Immature natural killer cell (primary cell): Measurements from ENCODE around the gene PDE4D. TPM values are rescaled to one million over a fixed set of nuclear protein-coding genes. Genes with fewer than 3 reads are reported as not detected.
"Not testable (repeated sequence)": the region's sequence is repeated elsewhere in the genome, so short reads cannot be mapped to it uniquely, and the experiment has no call there.

Experiments
- DNase-seq, 3 donors: peaks; one replicate each; pipeline ENCODE4 v3.0.0; 2022; ENCODE audit warnings: mixed read lengths in 1 of 3
- H3K27ac Mint-ChIP-seq, 6 donors: one replicate each; pipeline ENCODE4 v1.8.0; 2020; ENCODE audit warnings: mixed read lengths in 6 of 6, mild to moderate bottlenecking in 5 of 6, inconsistent platforms in 4 of 6, moderate library complexity in 3 of 6
- H3K27me3 Mint-ChIP-seq, 3 donors: one replicate each; pipeline ENCODE4 v1.8.0; 2020 to 2021; ENCODE audit warnings: low read depth in 3 of 3, mild to moderate bottlenecking in 3 of 3, mixed read lengths in 3 of 3, moderate library complexity in 3 of 3, inconsistent platforms in 1 of 3
- H3K36me3 Mint-ChIP-seq, 3 donors: one replicate each; pipeline ENCODE4 v1.8.0; 2020; ENCODE audit warnings: mixed read lengths in 3 of 3, inconsistent platforms in 2 of 3, mild to moderate bottlenecking in 2 of 3
- H3K4me1 Mint-ChIP-seq, 2 donors: one replicate each; pipeline ENCODE4 v1.8.0; 2020; ENCODE audit warnings: inconsistent platforms in 2 of 2, mild to moderate bottlenecking in 2 of 2, mixed read lengths in 2 of 2, moderate library complexity in 1 of 2
- H3K4me3 Mint-ChIP-seq, 5 donors: one replicate each; pipeline ENCODE4 v1.8.0; 2020; ENCODE audit warnings: mild to moderate bottlenecking in 5 of 5, mixed read lengths in 5 of 5, inconsistent platforms in 3 of 5, moderate library complexity in 3 of 5
- H3K9me3 Mint-ChIP-seq, 6 donors: one replicate each; pipeline ENCODE4 v1.8.0; 2020; ENCODE audit warnings: mild to moderate bottlenecking in 6 of 6, mixed read lengths in 6 of 6, inconsistent platforms in 4 of 6, moderate library complexity in 3 of 6
- polyA plus RNA-seq, 3 donors: library from polyadenylated mRNA; unstranded; fragments of 300-500 nt; fragmentation: Illumina TruSeq; gene quantifications; one replicate each; pipeline ENCODE4 v1.2.3, GENCODE V29; 2021

Gene PDE4D
- polyA plus RNA-seq, 3 donors from 2014 or later = 10.7 to 15.4 (median 12.6) TPM

GRCh38 chr5:59615272-59615671 is 278.3 kb downstream of the PDE4D start:
- no peaks in the 10 kb centered on the region for H3K36me3 Mint-ChIP-seq
- no peak overlapping the region for H3K4me3 Mint-ChIP-seq
- no peak for DNase-seq
- H3K4me1 Mint-ChIP-seq = peaks cover 0 to 1% of the 10 kb centered on the region in 2 donors
- H3K27me3 Mint-ChIP-seq = peaks cover 2 to 5% (median 2%) of the 10 kb centered on the region in 3 donors
- H3K27ac Mint-ChIP-seq = no peak overlapping the region
- H3K9me3 Mint-ChIP-seq = peaks cover 0 to 7% (median 0%) of the 10 kb centered on the region in 6 donors

DNA sequence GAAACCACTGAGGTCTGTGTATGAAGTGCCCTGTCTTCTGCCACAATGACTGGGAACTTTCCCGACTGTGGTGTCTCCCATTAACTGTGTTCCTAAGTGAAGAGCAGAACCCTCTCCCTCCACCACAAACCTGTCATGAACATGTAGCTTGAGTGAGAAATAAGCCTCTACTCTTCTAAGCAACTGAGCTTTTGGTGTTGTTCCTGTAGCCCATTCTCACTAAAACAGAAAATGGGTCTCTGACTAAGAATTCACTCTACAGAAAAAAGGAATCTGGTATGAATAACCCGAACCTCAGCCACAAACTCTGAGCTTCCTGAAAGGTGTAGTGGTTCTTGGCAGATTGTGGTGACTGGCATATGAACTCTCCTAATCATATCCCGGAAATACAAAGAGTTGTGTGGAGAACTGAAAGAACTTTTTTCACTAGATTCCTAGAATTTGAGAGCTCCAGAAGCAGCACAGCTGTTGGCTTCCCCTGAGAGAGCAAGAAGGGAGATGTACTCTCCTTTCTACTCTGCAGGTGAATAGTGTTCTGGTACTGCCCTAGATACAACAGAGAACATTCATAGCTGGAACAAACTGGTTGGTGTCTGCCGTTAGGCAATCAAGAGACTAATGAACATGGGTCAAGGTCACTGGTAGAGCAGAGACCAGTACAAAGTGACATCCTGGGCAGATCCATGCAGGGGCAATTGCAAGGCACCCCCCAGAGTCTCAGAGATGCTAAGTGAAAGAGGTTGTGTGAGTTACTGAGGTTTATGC is 283.8 kb downstream of the PDE4D start:
- Mint-ChIP-seq H3K36me3 (no peaks in the 10 kb centered on the region), H3K27ac (no peak overlapping the region), H3K4me1 (peaks cover 0 to 7% of the 10 kb centered on the region in 2 donors), H3K27me3 (peaks cover 0 to 3% (median 2%) of the 10 kb centered on the region in 3 donors), H3K4me3 (no peak overlapping the region), H3K9me3 (no peaks in the 10 kb centered on the region)
- no peak for DNase-seq

DNA sequence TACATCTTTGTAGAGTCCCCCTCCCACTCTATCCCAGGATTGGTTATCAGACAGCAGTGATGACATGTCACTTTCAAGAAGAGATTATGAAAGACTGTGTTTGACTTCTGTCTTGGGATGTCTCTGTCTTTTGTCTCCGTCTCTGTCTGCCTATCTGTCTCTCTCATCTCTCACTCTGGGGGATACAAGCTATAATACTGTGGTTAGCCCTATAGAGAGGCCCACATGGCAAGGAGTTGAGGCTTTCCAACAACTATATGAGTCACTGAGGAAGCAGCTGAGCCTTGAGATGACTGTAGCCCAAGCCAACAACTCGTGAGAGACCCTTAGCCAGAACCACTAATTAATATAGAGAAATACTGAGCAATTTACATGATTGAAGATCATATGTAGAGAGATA is 284.8 kb downstream of the PDE4D start:
- Mint-ChIP-seq H3K36me3 (no peaks in the 10 kb centered on the region), H3K9me3 (no peaks in the 10 kb centered on the region), H3K4me1 (peaks cover 0 to 7% of the 10 kb centered on the region in 2 donors), H3K27ac (no peak overlapping the region), H3K4me3 (no peak overlapping the region), H3K27me3 (peaks cover 0 to 3% (median 2%) of the 10 kb centered on the region in 3 donors)
- no peak for DNase-seq

- H3K9me3 Mint-ChIP-seq = peaks cover 0 to 1% (median 0%) of the 10 kb centered on the region in 6 donors
- no peaks in the 10 kb centered on the region for H3K36me3 Mint-ChIP-seq
- no peak overlapping the region for H3K27ac Mint-ChIP-seq
- DNase-seq = no peak
- peaks cover 0 to 3% (median 2%) of the 10 kb centered on the region in 3 donors for H3K27me3 Mint-ChIP-seq
- H3K4me3 Mint-ChIP-seq = no peak overlapping the region
- peaks cover 0 to 7% of the 10 kb centered on the region in 2 donors for H3K4me1 Mint-ChIP-seq
Measured at GRCh38 chr5:59607138-59607765, 286.3 kb downstream of the PDE4D start.

- no peak for DNase-seq
- Mint-ChIP-seq H3K4me3 (no peak overlapping the region), H3K4me1 (peaks cover 0 to 7% of the 10 kb centered on the region in 2 donors), H3K27me3 (peaks cover 0 to 3% (median 2%) of the 10 kb centered on the region in 3 donors), H3K9me3 (peaks cover 0 to 1% (median 0%) of the 10 kb centered on the region in 6 donors), H3K36me3 (no peaks in the 10 kb centered on the region), H3K27ac (no peak overlapping the region)
Measured at GRCh38 chr5:59605915-59606314, 287.6 kb downstream of the PDE4D start.

DNA sequence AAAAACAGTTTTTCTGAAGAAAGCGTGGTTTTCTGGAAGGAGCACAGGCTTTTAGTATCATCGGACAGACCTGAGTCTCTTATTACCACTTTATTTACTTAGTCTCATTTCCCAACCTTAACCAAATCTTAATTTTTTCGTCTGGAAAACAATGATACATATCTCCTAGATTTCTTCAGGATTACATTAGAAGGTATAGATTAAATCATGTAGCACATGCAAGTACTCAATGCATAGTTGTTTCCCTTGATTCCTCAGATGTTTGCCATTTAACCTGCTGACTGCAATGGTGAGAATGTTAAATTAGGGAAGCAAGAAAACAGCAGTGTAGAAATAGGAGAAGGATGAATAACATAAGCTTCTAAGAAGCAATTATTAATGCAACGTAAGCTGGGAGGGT is 289.4 kb downstream of the PDE4D start:
- no peak overlapping the region for H3K27ac Mint-ChIP-seq
- peaks cover 0 to 2% (median 0%) of the 10 kb centered on the region in 3 donors for H3K27me3 Mint-ChIP-seq
- H3K36me3 Mint-ChIP-seq = no peaks in the 10 kb centered on the region

DNA sequence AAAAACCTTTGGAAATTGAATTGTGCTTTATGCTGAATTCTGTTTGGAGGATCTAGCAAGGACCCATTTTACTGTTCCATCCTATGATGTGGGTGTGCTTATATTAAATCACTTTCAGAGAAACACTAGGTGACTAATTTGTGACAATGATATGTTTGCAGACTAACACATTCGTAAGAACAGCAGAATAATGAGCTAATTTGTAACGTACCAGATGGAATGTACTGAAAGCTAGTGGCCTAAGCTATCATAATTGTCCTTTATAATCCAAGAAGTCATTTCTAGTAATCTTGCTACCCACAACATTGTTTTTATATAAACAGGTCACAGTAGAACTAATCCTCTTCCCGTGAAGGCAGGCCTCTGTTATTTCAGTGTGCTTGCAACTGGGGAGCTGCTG is 292.5 kb downstream of the PDE4D start:
- H3K9me3 Mint-ChIP-seq = peaks cover 0 to 1% (median 0%) of the 10 kb centered on the region in 6 donors
- no peak for DNase-seq
- no peak overlapping the region for H3K4me3 Mint-ChIP-seq
- no peaks in the 10 kb centered on the region for H3K27me3 Mint-ChIP-seq
- H3K36me3 Mint-ChIP-seq = no peaks in the 10 kb centered on the region
- no peak overlapping the region for H3K27ac Mint-ChIP-seq
- H3K4me1 Mint-ChIP-seq = peaks cover 7 to 8% of the 10 kb centered on the region in 2 donors

More for the DNA sequence above, 289.4 kb downstream of the PDE4D start:
- H3K9me3 Mint-ChIP-seq = peaks cover 0 to 1% (median 0%) of the 10 kb centered on the region in 6 donors
- H3K4me1 Mint-ChIP-seq = peaks cover 0 to 5% of the 10 kb centered on the region in 2 donors
- DNase-seq = no peak
- H3K4me3 Mint-ChIP-seq = no peak overlapping the region

- peaks cover 7 to 8% of the 10 kb centered on the region in 2 donors for H3K4me1 Mint-ChIP-seq
- no peak for DNase-seq
- no peaks in the 10 kb centered on the region for H3K36me3 Mint-ChIP-seq
- peaks cover 0 to 1% (median 0%) of the 10 kb centered on the region in 6 donors for H3K9me3 Mint-ChIP-seq
- H3K4me3 Mint-ChIP-seq = no peak overlapping the region
- H3K27ac Mint-ChIP-seq = no peak overlapping the region
- peaks cover 0 to 3% (median 0%) of the 10 kb centered on the region in 3 donors for H3K27me3 Mint-ChIP-seq
Measured at GRCh38 chr5:59600153-59600552, 293.4 kb downstream of the PDE4D start.

DNA sequence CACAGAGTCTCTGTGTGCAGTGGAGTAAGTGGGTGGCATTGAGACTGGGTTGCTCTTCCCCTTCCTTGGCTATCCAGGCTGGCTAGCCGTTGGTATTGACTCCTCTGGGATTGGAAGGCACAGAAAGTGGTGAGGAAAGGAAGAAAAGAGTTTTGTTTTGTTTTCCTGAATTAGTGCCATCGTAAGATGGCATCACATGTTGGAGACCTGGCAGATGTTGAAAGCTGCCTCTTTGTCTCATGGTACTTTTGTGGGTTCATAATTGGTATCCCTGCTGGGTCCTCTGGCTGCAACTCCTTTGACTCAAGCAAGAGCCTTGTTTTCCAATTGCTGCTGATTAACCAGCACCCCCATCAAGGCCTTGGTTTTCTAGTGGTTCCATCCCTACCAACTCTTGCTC is 293.8 kb downstream of the PDE4D start:
- H3K9me3 Mint-ChIP-seq = peaks cover 0 to 1% (median 0%) of the 10 kb centered on the region in 6 donors
- H3K4me1 Mint-ChIP-seq = peaks cover 7 to 8% of the 10 kb centered on the region in 2 donors
- H3K27ac Mint-ChIP-seq = no peak overlapping the region
- H3K27me3 Mint-ChIP-seq = peaks cover 0 to 3% (median 0%) of the 10 kb centered on the region in 3 donors
- DNase-seq = no peak
- H3K4me3 Mint-ChIP-seq = no peak overlapping the region
- no peaks in the 10 kb centered on the region for H3K36me3 Mint-ChIP-seq

DNA sequence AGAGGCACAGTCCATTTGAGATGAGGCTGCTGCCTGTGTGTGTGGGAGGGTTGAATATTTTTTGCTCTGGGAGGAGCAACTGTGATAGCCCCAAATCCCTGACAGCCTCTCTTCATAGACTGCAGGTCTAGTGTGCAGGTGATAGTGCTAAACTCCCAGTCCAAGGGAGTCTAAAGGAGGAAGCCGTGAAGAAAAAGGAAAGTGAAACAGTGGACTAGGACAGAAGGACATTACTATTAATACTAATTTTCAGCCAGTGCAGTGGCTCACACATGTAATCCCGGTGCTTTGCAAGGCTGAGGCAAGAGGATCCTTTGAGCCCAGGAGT is 295.0 kb downstream of the PDE4D start:
- Mint-ChIP-seq H3K27me3 (peaks cover 0 to 3% (median 0%) of the 10 kb centered on the region in 3 donors), H3K9me3 (peaks cover 0 to 1% (median 0%) of the 10 kb centered on the region in 6 donors), H3K27ac (no peak overlapping the region), H3K4me3 (peak overlapping the region in 1 of 5 donors; percentile 55), H3K36me3 (no peaks in the 10 kb centered on the region), H3K4me1 (peaks cover 7 to 8% of the 10 kb centered on the region in 2 donors)
- no peak for DNase-seq

- Mint-ChIP-seq H3K4me1 (peaks cover 7 to 8% of the 10 kb centered on the region in 2 donors), H3K4me3 (peak overlapping the region in 1 of 5 donors; percentile 55), H3K27me3 (peaks cover 0 to 3% (median 0%) of the 10 kb centered on the region in 3 donors), H3K36me3 (no peaks in the 10 kb centered on the region), H3K9me3 (peaks cover 0 to 1% (median 0%) of the 10 kb centered on the region in 6 donors), H3K27ac (no peak overlapping the region)
- DNase-seq = no peak
Measured at GRCh38 chr5:59597690-59598546, 295.6 kb downstream of the PDE4D start.

GRCh38 chr5:59596586-59597350 is 296.8 kb downstream of the PDE4D start:
- Mint-ChIP-seq H3K4me3 (no peak overlapping the region), H3K36me3 (no peaks in the 10 kb centered on the region), H3K4me1 (peaks cover 7 to 8% of the 10 kb centered on the region in 2 donors), H3K27me3 (peaks cover 0 to 3% (median 0%) of the 10 kb centered on the region in 3 donors), H3K27ac (no peak overlapping the region), H3K9me3 (no peaks in the 10 kb centered on the region)
- DNase-seq = no peak

- H3K36me3 Mint-ChIP-seq, H3K9me3 Mint-ChIP-seq, H3K4me3 Mint-ChIP-seq, H3K27ac Mint-ChIP-seq, DNase-seq, H3K27me3 Mint-ChIP-seq: not testable (repeated sequence)
- H3K4me1 Mint-ChIP-seq = peaks cover 17 to 21% of the 10 kb centered on the region in 2 donors
Measured at GRCh38 chr5:59594118-59594517, 299.4 kb downstream of the PDE4D start.
